Endothelial cell of umbilical vein (primary cell): ENCODE measurements around the gene STX8. TPM values are rescaled to one million over a fixed set of nuclear protein-coding genes. Genes with fewer than 3 reads are reported as not detected.

Source experiments
- BruUV-seq: library from RNA; stranded (reverse); fragments of 400-500 nt; replicated peaks from 2 replicates; lab custom pipeline; 2021; lab: Mats Ljungman, UMichigan
- CTCF ChIA-PET: fragments of 300-600, 350-600 bp; sonication (Branson Sonifier 250); formaldehyde crosslinking; loops from one replicate; lab custom pipeline; 2021; ENCODE audit warnings: antibody characterized with exemption, inconsistent platforms; lab: Charles Lee
- POLR2A ChIA-PET: fragments of 300-600, 350-600 bp; sonication (Branson Sonifier 250); formaldehyde crosslinking; loops from one replicate; lab custom pipeline; 2021; ENCODE audit warnings: antibody characterized with exemption, inconsistent platforms; lab: Charles Lee
- DNase-seq: peaks from one replicate; pipeline ENCODE4 v3.0.0-alpha.2; 2011; ENCODE audit warnings: low read depth, low spot score
- FAIRE-seq: peaks from 2 replicates; lab custom pipeline; 2011; peaks lifted over from hg19 to GRCh38; lab: Jason Lieb, UNC
- H2AFZ ChIP-seq: 2 replicates; pipeline ENCODE4 v1.6.0; 2012; ENCODE audit warnings: low read depth, low read length, control low read depth, inconsistent platforms
- H3K27ac ChIP-seq: 2 replicates; pipeline ENCODE4 v1.5.1; 2011; ENCODE audit warnings: low read depth, mild to moderate bottlenecking, control low read depth, low read length, moderate library complexity; ENCODE audit not compliant: insufficient read depth
- H3K27me3 ChIP-seq, 2 experiments: 2 replicates each; pipeline versions ENCODE4 v1.6.0 to v1.6.1; 2011; ENCODE audit warnings: low read length in 2 of 2, mixed read lengths in 1 of 2; ENCODE audit not compliant: control insufficient read depth in 2 of 2, insufficient read depth in 2 of 2
- H3K36me3 ChIP-seq, 2 experiments: 2 replicates in 1 of 2; 3 replicates in 1 of 2; pipeline ENCODE4 v1.5.1; 2011; ENCODE audit warnings: low read length in 2 of 2, mild to moderate bottlenecking in 1 of 2, moderate library complexity in 1 of 2; ENCODE audit not compliant: control insufficient read depth in 2 of 2, insufficient read depth in 2 of 2; ENCODE audit errors: extremely low read depth in 1 of 2
- H3K4me1 ChIP-seq: 3 replicates; pipeline ENCODE4 v1.5.1; 2011; ENCODE audit warnings: mild to moderate bottlenecking, low read length; ENCODE audit not compliant: control insufficient read depth, insufficient read depth; ENCODE audit errors: extremely low read depth
- H3K4me2 ChIP-seq: 2 replicates; pipeline ENCODE4 v1.6.1; 2011; ENCODE audit warnings: low read length, control low read depth, mixed read lengths; ENCODE audit not compliant: insufficient read depth
- H3K4me3 ChIP-seq, 3 experiments: fragments of 200-600 bp in 1 of 3; sonication (generic), shearing (Covaris generic) in 1 of 3; replicated peaks in 1 of 3; 2 replicates each; pipeline ENCODE4 v1.5.1; 2011 to 2016; ENCODE audit warnings: control low read depth in 3 of 3, low read length in 3 of 3, mild to moderate bottlenecking in 2 of 3, inconsistent platforms in 1 of 3, low read depth in 1 of 3, moderate library complexity in 1 of 3; ENCODE audit not compliant: insufficient read depth in 1 of 3
- H3K79me2 ChIP-seq: 2 replicates; pipeline ENCODE4 v1.6.0; 2012; ENCODE audit warnings: low read length, inconsistent platforms; ENCODE audit not compliant: control insufficient read depth, insufficient read depth
- H3K9ac ChIP-seq: replicated peaks from 2 replicates; pipeline ENCODE3; 2011; ENCODE audit warnings: low read length, control low read depth; ENCODE audit not compliant: insufficient read depth; ENCODE audit errors: extremely low read depth
- H3K9me1 ChIP-seq: replicated peaks from 3 replicates; pipeline ENCODE4 v1.6.0; 2011; ENCODE audit warnings: mild to moderate bottlenecking, low read length; ENCODE audit not compliant: control insufficient read depth, insufficient read depth; ENCODE audit errors: extremely low read depth
- H3K9me3 ChIP-seq: replicated peaks from 2 replicates; pipeline ENCODE4 v1.5.1; 2012; ENCODE audit warnings: low read length, inconsistent platforms; ENCODE audit not compliant: control insufficient read depth, insufficient read depth
- H4K20me1 ChIP-seq: replicated peaks from 2 replicates; pipeline ENCODE3; 2011; ENCODE audit warnings: mild to moderate bottlenecking, low read length; ENCODE audit not compliant: control insufficient read depth, insufficient read depth; ENCODE audit errors: extremely low read depth
- CTCF ChIP-seq, 2 donors: IDR thresholded peaks; 1 replicate in 1 of 2; 2 replicates in 1 of 2; pipeline ENCODE4 v1.5.1; 2011; ENCODE audit warnings: low read length in 2 of 2, mild to moderate bottlenecking in 2 of 2, moderate library complexity in 2 of 2, control low read depth in 1 of 2, inconsistent platforms in 1 of 2, low read depth in 1 of 2; ENCODE audit not compliant: insufficient read depth in 1 of 2; ENCODE audit errors: extremely low read depth in 1 of 2
- EZH2 ChIP-seq: IDR thresholded peaks from 2 replicates; pipeline ENCODE4 v1.6.1; 2012; ENCODE audit warnings: borderline replicate concordance, low read depth, mild to moderate bottlenecking, moderate library complexity, low read length, inconsistent platforms; ENCODE audit not compliant: severe bottlenecking
- FOS ChIP-seq: IDR thresholded peaks from 2 replicates; pipeline ENCODE4 v1.6.1; 2011; ENCODE audit warnings: mild to moderate bottlenecking, low read length, moderate library complexity, borderline replicate concordance; ENCODE audit not compliant: insufficient read depth
- GATA2 ChIP-seq: IDR thresholded peaks from 2 replicates; pipeline ENCODE4 v1.7.0; 2011; ENCODE audit warnings: low read depth, mild to moderate bottlenecking, moderate library complexity, mixed read lengths, low read length; ENCODE audit not compliant: insufficient read length, insufficient read depth
- JUN ChIP-seq: IDR thresholded peaks from 2 replicates; pipeline ENCODE4 v1.6.1; 2011; ENCODE audit warnings: borderline replicate concordance, low read depth; ENCODE audit not compliant: insufficient read length, insufficient read depth
- MAX ChIP-seq: IDR thresholded peaks from 2 replicates; pipeline ENCODE4 v1.6.1; 2011; ENCODE audit not compliant: insufficient read depth, insufficient read length
- MYC ChIP-seq: IDR thresholded peaks from one replicate; pipeline ENCODE4 v1.6.1; 2011; ENCODE audit warnings: mild to moderate bottlenecking, low read depth, low read length
- POLR2A ChIP-seq: IDR thresholded peaks from 2 replicates; pipeline ENCODE4 v1.6.1; 2012; ENCODE audit warnings: low read depth, mild to moderate bottlenecking, control low read depth, low read length
- POLR2AphosphoS5 ChIP-seq: IDR thresholded peaks from 2 replicates; pipeline ENCODE4 v1.6.1; 2012; ENCODE audit warnings: low read depth, mild to moderate bottlenecking, control low read depth, low read length, moderate library complexity; ENCODE audit not compliant: insufficient read depth
- dilution Hi-C: fragments of 300-500 bp; cut with MboI; formaldehyde crosslinking; loops from one replicate; pipeline ENCODE4 v1.15.0; 2019; ENCODE audit warnings: low sequenced_read_pairs; ENCODE audit not compliant: extremely low pct_ligation_motif_present
- intact Hi-C: fragments of 100-400 bp; cut with micrococcal nuclease; formaldehyde crosslinking; loops from one replicate; pipeline ENCODE4 v1.10.0; 2022
- polyA plus RNA-seq, 4 experiments: library from polyadenylated mRNA; depleted of rRNA in 3 of 4; stranded (reverse) in 3 of 4; unstranded in 1 of 4; fragments of >200 nt; gene quantifications; 2 replicates each; pipeline versions ENCODE4 v1.2.1 to v1.2.3, GENCODE V29; 2011 to 2012; ENCODE audit warnings: missing spikeins in 1 of 4
- total RNA-seq: library from RNA; stranded (reverse); gene quantifications from 2 replicates; pipeline ENCODE4 v1.2.3, GENCODE V29; 2021

The STX8 gene
- total and polyA plus RNA-seq, 2 donors (not counting 3 experiments of a cell fraction or from before 2014, with no cell fraction given), result 25.9 to 67.3 TPM

GRCh38 chr17:9272501-9273200, 303.0 kb downstream of the STX8 start:
- dilution Hi-C loops (no loop called here), intact Hi-C loops (no loop called here)
- FAIRE-seq (no peak), DNase-seq (no peak)
- Histone ChIP-seq H3K9me3 (no peaks in the 10 kb centered on the region), H3K27ac (no peak overlapping the region), H4K20me1 (no peaks in the 10 kb centered on the region), H3K4me3 (no peak overlapping the region), H3K36me3 (no peaks in the 10 kb centered on the region), H3K9me1 (no peaks in the 10 kb centered on the region), H3K79me2 (no peaks in the 10 kb centered on the region), H3K27me3 (no peaks in the 10 kb centered on the region), H3K4me2 (no peak overlapping the region), H3K4me1 (no peaks in the 10 kb centered on the region), H3K9ac (no peak overlapping the region), H2AFZ (no peak overlapping the region)
- CTCF ChIA-PET, result interaction anchor here (1.0 to 1.5 kb wide), 2 partner anchors 16 to 249 kb away, joined by 3 to 4 read pairs; no protein-coding TSS in a partner anchor
- TF ChIP-seq GATA2, result no peak
- no peak for TF ChIP-seq POLR2A
- TF ChIP-seq MYC, result no peak
- TF ChIP-seq CTCF (IDR thresholded peaks at IDR 0.05; ENCODE audit: extremely low read depth in 1 of 2, insufficient read depth in 1 of 2, low read depth in 1 of 2, low read length in 2 of 2), result no peak
- no peak for TF ChIP-seq EZH2
- TF ChIP-seq FOS, result no peak
- no peak for TF ChIP-seq JUN
- TF ChIP-seq MAX, result no peak
- no peak for TF ChIP-seq POLR2AphosphoS5
- no TSS peak for BruUV-seq
- POLR2A ChIA-PET, result no interaction called here
